ENCODE data around the gene WDR72.
"Not testable (repeated sequence)": the region's sequence is repeated elsewhere in the genome, so short reads cannot be mapped to it uniquely, and the experiment has no call there.

WDR72 gene

DNA sequence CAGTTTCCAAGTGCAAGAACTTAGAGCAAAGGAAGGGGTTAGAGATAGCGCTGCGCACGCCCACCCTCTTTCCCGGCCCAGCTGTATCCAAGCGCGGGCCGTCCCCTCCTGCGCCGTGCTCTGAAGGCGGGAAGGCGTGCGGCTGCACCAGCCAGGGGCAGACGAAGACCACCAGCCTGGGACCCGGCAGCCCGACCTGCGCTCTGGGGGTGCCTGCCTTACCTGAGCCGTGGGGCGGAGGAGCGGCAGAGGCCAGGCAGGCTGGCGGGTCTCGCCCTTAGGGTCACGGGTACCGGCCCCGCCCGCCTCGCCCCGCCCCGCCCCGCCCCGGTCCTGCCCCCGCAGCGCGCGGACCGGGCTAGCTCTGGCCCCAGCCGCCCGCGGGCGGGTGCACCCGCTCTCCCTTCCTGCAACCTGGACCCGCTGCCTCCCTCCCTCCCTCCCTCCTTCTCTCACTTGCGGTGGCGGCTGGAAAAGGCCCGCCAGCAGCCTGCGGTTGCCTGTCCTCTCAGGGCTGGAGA is at the start of gene WDR72:
Gene WDR72, minus strand, starts transcription at position 253 of the 521 bp plus-strand sequence. CDS start 26,514 bp downstream, outside the sequence.
- DNase-seq, result no peak

GRCh38 chr15:53808058-53808706 is 48.7 kb upstream of the WDR72 start:
- no peak for DNase-seq

DNA sequence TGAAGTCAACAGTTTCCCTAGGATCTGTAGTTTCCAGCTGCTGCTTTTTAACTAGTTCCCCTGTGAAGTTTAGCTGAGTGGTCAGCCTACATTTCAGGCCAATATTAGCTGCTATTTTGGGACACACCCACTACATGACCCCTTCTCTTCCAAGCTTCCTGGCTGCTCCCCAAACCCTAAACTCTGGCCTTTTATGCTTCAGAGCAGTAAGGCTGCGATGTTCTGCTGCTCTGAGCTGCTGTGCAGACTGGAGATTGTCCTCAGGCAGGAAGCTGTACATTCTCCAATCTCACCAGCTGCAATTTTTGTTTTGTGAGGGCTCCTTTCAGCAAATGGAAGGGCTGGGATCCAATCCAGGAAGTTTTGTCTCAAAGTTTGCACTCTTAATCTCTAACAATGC is 48.0 kb upstream of the WDR72 start:
- DNase-seq, result no peak

GRCh38 chr15:53802672-53803071 is 43.2 kb upstream of the WDR72 start:
- DNase-seq, result no peak

DNA sequence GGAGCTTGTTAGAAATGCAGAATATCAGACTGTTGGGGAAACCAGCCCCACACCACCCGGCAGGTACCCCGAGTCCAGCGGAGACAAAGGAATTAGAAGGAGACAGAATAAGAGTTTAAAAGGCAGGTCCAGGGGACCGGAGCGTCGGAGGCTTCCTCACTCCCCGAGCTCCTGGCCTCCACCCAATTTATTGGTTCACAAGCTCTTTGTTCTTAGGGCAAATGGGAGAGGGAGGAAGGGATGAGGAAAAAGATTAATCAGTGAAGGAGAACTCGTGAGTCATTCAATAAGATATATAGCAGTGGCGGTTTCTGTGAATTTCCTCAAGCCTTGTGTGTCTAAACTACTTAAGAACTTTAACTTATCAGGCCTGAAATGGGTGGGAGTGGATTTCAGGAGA is 32.1 kb upstream of the WDR72 start:
- no peak for DNase-seq

- DNase-seq, result no peak
These were observed 30.4 kb upstream of the WDR72 start for GRCh38 chr15:53789654-53790375.

- no peak for DNase-seq
These were observed 26.9 kb upstream of the WDR72 start for GRCh38 chr15:53786401-53786800.

- not testable (repeated sequence) for DNase-seq
These were observed 25.8 kb upstream of the WDR72 start for GRCh38 chr15:53785241-53785640.

DNA sequence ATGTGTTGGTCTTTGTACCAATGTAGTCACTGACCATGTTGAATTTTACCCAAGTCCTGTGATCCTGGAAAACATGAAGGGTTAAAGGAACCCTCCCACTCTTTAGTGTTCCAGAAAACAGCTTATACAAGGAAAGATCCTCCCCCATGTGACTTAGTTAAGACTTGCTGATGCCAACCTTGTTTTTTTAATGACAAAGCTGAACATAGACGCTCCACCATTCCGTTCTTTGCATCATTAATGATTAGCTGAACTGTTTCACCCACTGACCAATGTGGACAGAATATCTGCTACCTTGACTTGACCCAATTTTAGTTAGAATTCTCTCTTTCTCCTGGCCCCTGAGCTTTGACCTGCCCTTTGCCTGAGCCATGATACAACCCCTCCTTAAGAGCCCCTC is 3.5 kb upstream of the WDR72 start:
- DNase-seq, result no peak

DNA sequence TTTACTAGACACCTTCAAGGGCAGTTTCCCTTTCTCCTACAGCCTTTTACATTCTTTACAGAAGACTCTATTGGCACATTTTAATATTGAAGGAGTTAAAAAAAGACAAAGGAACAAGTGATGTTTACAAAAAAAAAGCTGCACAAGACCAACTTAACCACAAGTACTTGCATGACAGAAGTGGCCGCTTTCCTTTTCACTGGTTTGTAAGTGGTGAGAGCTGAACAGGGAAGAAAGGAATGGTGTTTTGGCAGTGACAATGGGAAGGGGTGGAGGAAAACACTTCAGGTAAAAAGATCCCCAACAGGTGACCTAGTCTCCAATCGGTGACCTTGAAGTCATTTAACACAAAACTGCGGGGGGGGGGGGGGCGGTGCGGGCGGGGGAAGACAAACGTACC is 1.1 kb downstream of the WDR72 start:
- DNase-seq, result no peak

DNA sequence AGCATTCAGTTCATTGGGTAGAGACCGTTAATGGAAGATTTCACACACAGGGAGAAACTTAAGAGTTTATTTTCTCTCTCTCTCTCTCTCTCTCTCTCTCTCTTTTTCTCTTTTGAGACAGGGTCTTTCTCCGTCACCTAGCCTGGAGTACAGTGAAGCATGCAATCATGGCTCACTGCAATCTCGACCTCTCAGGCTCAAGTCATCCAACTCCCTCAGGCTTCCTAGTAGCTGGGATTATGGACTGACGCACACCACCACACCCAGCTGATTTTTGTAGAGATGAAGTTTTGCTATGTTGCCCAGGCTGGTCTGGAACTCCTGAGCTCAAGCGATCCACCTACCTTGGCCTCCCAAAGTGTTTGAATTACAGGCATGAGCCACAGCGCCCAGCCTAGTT is 1.6 kb downstream of the WDR72 start:
- DNase-seq, result no peak

DNA sequence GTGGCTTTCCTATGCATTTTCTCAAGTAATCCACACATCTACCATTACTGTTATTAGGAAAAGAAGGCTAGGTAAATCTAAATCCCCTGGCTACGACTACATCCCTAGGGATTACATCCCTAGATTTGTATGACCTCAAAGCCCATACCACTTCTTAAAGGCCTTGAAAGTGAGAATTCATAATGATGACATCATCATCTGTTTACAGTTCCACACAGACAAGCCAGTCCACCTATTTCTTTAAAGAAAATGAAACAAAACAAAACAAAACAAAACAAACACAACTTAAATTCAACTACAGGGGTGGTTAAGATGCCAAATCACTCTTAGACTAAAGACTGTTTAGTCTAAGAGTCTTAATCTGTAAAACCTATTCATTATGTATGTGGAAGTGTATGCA is 5.7 kb downstream of the WDR72 start:
- no peak for DNase-seq

- no peak for DNase-seq
These were observed 7.1 kb downstream of the WDR72 start for GRCh38 chr15:53752406-53752805.

DNA sequence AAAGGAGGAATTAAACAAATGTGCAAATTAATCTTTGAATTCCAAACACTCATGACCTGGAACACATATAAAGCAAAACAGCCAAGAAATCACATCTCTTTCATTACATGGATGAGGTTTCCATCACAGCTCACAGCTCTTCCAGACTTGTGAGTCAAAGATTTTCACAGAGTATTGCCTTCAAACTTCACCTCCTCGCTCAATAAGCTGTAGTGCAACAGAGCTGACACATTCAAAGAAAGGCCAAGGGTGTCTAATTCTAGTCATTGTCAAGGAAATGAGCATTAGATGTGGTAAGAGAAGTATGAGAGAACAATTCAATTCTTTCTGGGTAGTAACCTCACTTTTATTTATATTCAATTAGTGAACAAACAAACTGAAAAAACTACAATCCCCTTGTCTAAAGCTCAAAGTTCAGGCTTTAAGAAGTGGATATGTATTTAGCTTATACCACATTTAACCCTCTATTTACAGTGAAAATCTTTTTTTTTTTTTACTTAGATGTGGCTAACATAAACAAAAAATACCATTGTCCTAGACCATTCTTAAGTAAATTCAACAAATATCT is 11.9 kb downstream of the WDR72 start:
- no peak for DNase-seq

DNA sequence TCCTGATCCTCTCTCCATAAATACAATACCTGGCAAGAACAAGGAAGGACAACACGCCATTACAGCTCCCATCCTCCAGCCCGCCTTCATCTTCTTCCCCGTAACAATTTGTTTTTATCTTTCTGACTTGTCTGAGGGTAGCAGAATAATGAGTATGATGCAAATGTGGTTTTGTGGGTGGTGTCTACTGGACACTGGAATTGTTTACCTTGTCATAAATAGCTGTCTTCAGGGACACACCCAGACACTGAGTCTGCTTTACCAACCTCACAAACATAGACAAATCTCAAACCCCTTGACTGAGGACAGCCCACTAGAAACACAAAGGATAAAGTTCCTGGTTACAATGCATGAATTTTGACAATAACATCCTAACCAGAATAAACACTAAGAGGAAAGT is 13.4 kb downstream of the WDR72 start:
- DNase-seq, result no peak

- DNase-seq, result no peak
These were observed 19.8 kb downstream of the WDR72 start for GRCh38 chr15:53739651-53740050.

DNA sequence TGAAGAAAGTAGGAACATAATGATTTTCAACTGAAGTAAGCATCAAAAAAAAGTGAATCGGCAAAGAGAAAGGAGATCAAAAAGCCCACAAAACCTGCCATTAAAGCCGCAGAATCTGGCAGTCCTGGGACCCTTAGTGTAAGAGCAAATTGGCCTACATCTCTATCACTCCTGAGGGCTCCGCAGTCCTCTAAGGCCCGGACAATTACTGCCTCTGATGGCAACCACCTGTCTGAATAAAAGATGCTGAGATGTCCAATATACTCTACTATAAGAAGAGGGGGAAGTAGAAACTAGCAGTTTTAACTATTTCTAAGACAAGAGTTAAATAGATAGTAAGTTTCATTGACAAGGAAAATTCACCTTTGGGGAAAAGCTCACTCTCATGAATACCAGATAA is 20.3 kb downstream of the WDR72 start:
- no peak for DNase-seq

- no peak for DNase-seq
These were observed 38.0 kb downstream of the WDR72 start for GRCh38 chr15:53721334-53722087.

DNA sequence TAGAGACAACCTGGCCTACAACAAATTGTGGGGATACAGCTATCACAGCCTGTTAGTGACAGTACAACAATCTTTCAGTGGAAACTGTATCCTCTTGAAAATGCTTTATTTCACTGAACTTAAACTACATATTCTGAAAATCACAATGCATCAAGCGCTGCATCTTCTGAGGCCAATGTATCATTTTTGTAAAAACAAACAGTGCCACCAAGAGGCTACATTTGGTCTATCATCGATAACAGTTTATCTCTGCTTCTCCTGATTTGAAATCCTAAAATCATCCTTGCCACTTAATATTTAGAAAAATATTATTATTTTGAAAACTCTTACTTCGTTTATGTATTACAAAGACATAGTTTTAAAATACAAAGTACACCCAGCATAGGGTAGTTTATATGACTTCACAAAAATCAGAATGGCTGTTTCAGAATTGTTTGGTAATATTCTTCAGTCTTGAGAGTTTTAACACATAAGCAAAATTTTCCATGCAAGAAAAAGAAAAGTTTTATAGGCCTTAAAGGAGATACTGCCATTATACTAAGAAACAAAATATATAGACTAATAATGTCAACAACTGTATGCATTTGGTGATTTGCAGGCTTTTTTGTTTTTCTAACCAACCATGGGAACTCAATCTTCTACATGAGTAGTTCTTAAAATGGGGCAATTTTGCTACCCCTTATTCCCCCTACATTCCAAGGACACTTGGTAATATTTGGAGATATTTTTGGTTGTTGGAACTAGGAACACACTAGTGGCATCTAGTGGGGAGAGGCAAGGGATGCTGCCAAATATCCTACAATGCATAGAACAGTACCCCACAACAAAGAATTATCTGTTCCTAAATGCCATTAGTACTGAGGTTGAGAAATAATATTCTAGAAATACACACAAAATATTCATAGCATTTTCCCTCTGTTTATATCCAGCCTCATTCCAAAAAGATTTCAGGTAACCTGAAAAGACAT is 42.3 kb downstream of the WDR72 start:
- no peak for DNase-seq

GRCh38 chr15:53713218-53713617 is 46.2 kb downstream of the WDR72 start:
- no peak for DNase-seq

GRCh38 chr15:53710906-53711305 is 48.6 kb downstream of the WDR72 start:
- no peak for DNase-seq

GRCh38 chr15:53709821-53710220 is 49.6 kb downstream of the WDR72 start:
- DNase-seq, result no peak

Data from stimulated activated CD4-positive, alpha-beta T cell treated with anti-CD3 and anti-CD28 coated beads, Interleukin-1b, Interleukin-23, amount 100 ng/mL, for 48 hours (primary cell).